Measurements from ENCODE around the gene WIPF3.

The WIPF3 gene

GRCh38 chr7:29848941-29849340, 42.6 kb downstream of the WIPF3 start:
- H3K9me3 Mint-ChIP-seq: no peaks in the 10 kb centered on the region
- ATAC-seq (no peak), DNase-seq (no peak)
- no peak overlapping the region for H3K4me3 Mint-ChIP-seq
- no peaks in the 10 kb centered on the region for H3K36me3 Mint-ChIP-seq (ENCODE audit: low read depth)
- no peak overlapping the region for H3K27ac Mint-ChIP-seq
- H3K27me3 Mint-ChIP-seq: peaks cover 6% of the 10 kb centered on the region
- H3K4me1 Mint-ChIP-seq: no peaks in the 10 kb centered on the region

- no peak overlapping the region for H3K27ac Mint-ChIP-seq
- no peaks in the 10 kb centered on the region for H3K36me3 Mint-ChIP-seq (ENCODE audit: low read depth)
- H3K4me3 Mint-ChIP-seq: no peak overlapping the region
- no peaks in the 10 kb centered on the region for H3K4me1 Mint-ChIP-seq
- no peak for ATAC-seq
- H3K9me3 Mint-ChIP-seq: no peaks in the 10 kb centered on the region
- peaks cover 11% of the 10 kb centered on the region for H3K27me3 Mint-ChIP-seq
- DNase-seq: no peak
Observed at GRCh38 chr7:29851487-29851886, 45.2 kb downstream of the WIPF3 start.

DNA sequence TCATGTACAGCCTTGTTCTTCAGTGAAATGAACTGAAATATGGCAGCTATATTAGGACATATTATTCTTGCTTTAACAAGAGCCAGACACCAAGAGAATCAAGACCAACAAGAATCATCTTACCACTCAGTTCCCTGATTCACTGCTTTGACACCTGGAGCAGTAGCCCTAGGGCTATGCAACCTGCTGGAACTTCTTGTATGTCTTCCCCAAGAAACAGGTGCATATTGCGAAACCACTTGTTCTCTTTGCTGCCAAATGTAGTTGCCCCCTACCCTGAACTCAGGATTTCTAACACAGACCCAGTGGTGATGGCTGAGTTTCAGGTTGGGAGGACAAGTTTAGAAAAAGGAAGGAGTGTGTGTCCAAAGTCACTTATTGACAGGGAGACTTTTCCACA, 46.1 kb downstream of the WIPF3 start:
- Mint-ChIP-seq H3K4me3 (no peak overlapping the region), H3K27me3 (peaks cover 11% of the 10 kb centered on the region), H3K27ac (no peak overlapping the region), H3K36me3 (ENCODE audit: low read depth) (no peaks in the 10 kb centered on the region), H3K4me1 (no peaks in the 10 kb centered on the region), H3K9me3 (no peaks in the 10 kb centered on the region)
- DNase-seq (no peak), ATAC-seq (no peak)

- no peaks in the 10 kb centered on the region for H3K36me3 Mint-ChIP-seq (ENCODE audit: low read depth)
- no peak for ATAC-seq
- H3K9me3 Mint-ChIP-seq: no peaks in the 10 kb centered on the region
- peaks cover 11% of the 10 kb centered on the region for H3K27me3 Mint-ChIP-seq
- H3K4me1 Mint-ChIP-seq: no peaks in the 10 kb centered on the region
- H3K27ac Mint-ChIP-seq: no peak overlapping the region
- H3K4me3 Mint-ChIP-seq: no peak overlapping the region
- DNase-seq: no peak
Observed at GRCh38 chr7:29853072-29853471, 46.8 kb downstream of the WIPF3 start.

GRCh38 chr7:29853789-29854188, 47.5 kb downstream of the WIPF3 start:
- Mint-ChIP-seq H3K4me1 (no peaks in the 10 kb centered on the region), H3K9me3 (no peaks in the 10 kb centered on the region), H3K4me3 (no peak overlapping the region), H3K27ac (no peak overlapping the region), H3K27me3 (peaks cover 11% of the 10 kb centered on the region), H3K36me3 (ENCODE audit: low read depth) (no peaks in the 10 kb centered on the region)
- DNase-seq (no peak), ATAC-seq (no peak)

GRCh38 chr7:29854257-29854938, 48.1 kb downstream of the WIPF3 start:
- ATAC-seq (no peak), DNase-seq (no peak)
- no peaks in the 10 kb centered on the region for H3K36me3 Mint-ChIP-seq (ENCODE audit: low read depth)
- H3K4me1 Mint-ChIP-seq: no peaks in the 10 kb centered on the region
- H3K9me3 Mint-ChIP-seq: no peaks in the 10 kb centered on the region
- no peak overlapping the region for H3K4me3 Mint-ChIP-seq
- peaks cover 11% of the 10 kb centered on the region for H3K27me3 Mint-ChIP-seq
- no peak overlapping the region for H3K27ac Mint-ChIP-seq

DNA sequence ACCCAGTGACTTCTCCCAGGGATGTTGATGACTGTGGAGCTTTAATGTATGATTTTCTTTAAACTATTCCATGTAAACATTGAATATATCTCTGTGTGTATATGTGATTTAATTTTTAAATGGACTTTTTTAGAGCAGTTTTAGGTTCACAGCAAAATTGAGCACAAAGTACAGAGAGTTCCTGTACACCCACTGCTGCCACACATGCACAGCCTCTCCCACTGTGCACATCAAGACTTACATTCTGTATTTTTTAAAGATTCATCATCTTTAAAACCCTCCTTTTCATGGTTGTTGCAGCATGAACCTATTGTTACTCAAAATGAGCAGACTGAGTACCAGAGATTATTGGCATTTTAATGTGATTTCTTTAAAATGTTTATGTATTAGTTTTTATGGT, 51.3 kb downstream of the WIPF3 start:
- no peaks in the 10 kb centered on the region for H3K4me1 Mint-ChIP-seq
- no peaks in the 10 kb centered on the region for H3K9me3 Mint-ChIP-seq
- H3K36me3 Mint-ChIP-seq (ENCODE audit: low read depth): no peaks in the 10 kb centered on the region
- no peak overlapping the region for H3K4me3 Mint-ChIP-seq
- H3K27ac Mint-ChIP-seq: no peak overlapping the region
- ATAC-seq: no peak
- peaks cover 8% of the 10 kb centered on the region for H3K27me3 Mint-ChIP-seq
- DNase-seq: no peak

GRCh38 chr7:29858191-29858951, 52.1 kb downstream of the WIPF3 start:
- Mint-ChIP-seq H3K27ac (no peak overlapping the region), H3K36me3 (ENCODE audit: low read depth) (no peaks in the 10 kb centered on the region), H3K9me3 (no peaks in the 10 kb centered on the region), H3K27me3 (peaks cover 7% of the 10 kb centered on the region), H3K4me3 (no peak overlapping the region), H3K4me1 (no peaks in the 10 kb centered on the region)
- DNase-seq (no peak), ATAC-seq (no peak)

- Mint-ChIP-seq H3K27me3 (peaks cover 5% of the 10 kb centered on the region), H3K9me3 (no peaks in the 10 kb centered on the region), H3K27ac (no peak overlapping the region), H3K4me1 (no peaks in the 10 kb centered on the region), H3K36me3 (ENCODE audit: low read depth) (no peaks in the 10 kb centered on the region), H3K4me3 (no peak overlapping the region)
- no peak for ATAC-seq
- DNase-seq: no peak
Observed at GRCh38 chr7:29859104-29859503, 52.8 kb downstream of the WIPF3 start.

DNA sequence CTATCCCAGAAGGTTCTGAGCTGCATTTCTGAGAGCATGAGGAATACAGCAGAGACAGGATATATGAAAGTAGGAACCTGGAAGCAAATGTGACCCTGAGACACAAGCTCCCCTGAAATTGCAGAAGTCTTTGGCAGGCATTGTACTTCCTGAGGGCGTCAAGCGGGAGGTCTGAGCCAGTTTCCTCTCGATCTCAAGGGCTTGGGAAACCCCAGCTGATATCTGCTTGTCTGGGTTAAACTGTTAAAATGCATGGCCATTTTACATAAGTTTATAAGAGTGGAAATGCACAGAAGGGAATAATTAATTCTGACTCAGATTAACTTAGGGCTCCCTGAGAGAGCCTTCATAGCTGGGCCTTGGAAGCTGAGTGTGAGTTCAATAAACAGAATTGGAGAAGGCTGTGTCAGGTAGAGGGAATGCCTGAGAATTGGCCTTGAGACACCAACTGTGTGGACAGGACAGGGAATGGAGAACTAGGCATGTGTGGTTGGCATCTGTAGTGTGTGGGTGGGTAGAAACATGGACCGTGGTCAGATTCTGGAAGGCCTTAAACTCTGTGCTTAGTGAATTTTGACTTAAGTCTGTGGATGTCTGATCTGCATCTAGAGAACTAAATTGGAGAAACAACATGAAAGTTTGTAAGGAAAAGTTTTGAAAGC, 53.3 kb downstream of the WIPF3 start:
- no peak overlapping the region for H3K4me3 Mint-ChIP-seq
- no peak overlapping the region for H3K27ac Mint-ChIP-seq
- ATAC-seq (no peak), DNase-seq (no peak)
- H3K36me3 Mint-ChIP-seq (ENCODE audit: low read depth): no peaks in the 10 kb centered on the region
- H3K4me1 Mint-ChIP-seq: no peaks in the 10 kb centered on the region
- H3K27me3 Mint-ChIP-seq: peaks cover 5% of the 10 kb centered on the region
- H3K9me3 Mint-ChIP-seq: no peaks in the 10 kb centered on the region

DNA sequence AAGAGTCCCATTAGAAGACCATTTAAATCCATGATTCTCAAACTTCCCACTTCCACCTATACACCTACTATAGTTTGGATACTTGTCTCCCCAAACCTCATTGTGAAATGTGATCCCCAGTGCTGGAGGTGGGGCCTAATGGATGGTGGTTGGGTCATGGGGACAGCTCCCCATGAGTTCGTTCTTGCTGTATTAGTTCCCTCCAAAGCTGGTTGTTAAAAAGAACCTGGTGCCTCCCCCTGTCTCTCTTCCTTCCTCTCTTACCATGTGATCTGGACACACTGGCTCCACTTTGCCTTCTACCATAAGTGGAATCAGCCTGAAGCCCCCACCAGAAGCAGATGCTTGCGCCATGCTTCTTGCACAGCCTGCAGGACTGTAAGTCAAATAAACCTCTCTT, 53.9 kb downstream of the WIPF3 start:
- DNase-seq (no peak), ATAC-seq (no peak)
- Mint-ChIP-seq H3K27ac (no peak overlapping the region), H3K27me3 (peaks cover 3% of the 10 kb centered on the region), H3K36me3 (ENCODE audit: low read depth) (no peaks in the 10 kb centered on the region), H3K4me1 (no peaks in the 10 kb centered on the region), H3K9me3 (no peaks in the 10 kb centered on the region), H3K4me3 (no peak overlapping the region)

GRCh38 chr7:29861884-29862283, 55.6 kb downstream of the WIPF3 start:
- no peaks in the 10 kb centered on the region for H3K36me3 Mint-ChIP-seq (ENCODE audit: low read depth)
- ATAC-seq (no peak), DNase-seq (no peak)
- no peak overlapping the region for H3K4me3 Mint-ChIP-seq
- no peaks in the 10 kb centered on the region for H3K27me3 Mint-ChIP-seq
- H3K9me3 Mint-ChIP-seq: no peaks in the 10 kb centered on the region
- no peak overlapping the region for H3K27ac Mint-ChIP-seq
- H3K4me1 Mint-ChIP-seq: peaks cover 2% of the 10 kb centered on the region

GRCh38 chr7:29864656-29865055, 58.3 kb downstream of the WIPF3 start:
- DNase-seq (no peak), ATAC-seq (no peak)
- H3K27me3 Mint-ChIP-seq: no peaks in the 10 kb centered on the region
- H3K36me3 Mint-ChIP-seq (ENCODE audit: low read depth): no peaks in the 10 kb centered on the region
- H3K4me1 Mint-ChIP-seq: peaks cover 2% of the 10 kb centered on the region
- no peak overlapping the region for H3K4me3 Mint-ChIP-seq
- no peak overlapping the region for H3K27ac Mint-ChIP-seq
- no peaks in the 10 kb centered on the region for H3K9me3 Mint-ChIP-seq

DNA sequence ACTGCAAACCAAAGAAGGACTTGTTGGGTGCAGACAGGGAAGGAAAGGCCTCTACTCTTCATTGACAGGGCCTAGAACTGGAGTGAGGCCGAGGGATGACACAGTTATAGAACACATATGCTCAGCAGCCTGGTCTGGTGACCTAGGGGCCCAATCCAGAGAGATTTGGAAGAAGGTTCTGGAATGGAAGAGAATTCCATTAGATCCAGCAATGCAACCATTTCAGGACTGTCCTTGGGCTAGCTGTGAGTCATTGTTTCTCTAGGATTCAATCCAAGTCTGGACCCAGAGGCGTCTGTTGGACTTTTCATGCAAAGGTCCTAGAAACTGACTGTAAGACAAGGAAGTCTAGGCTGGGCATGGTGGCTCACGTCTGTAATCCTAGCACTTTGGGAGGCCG, 59.2 kb downstream of the WIPF3 start:
- Mint-ChIP-seq H3K9me3 (no peaks in the 10 kb centered on the region), H3K4me1 (peaks cover 2% of the 10 kb centered on the region), H3K4me3 (no peak overlapping the region), H3K27ac (no peak overlapping the region), H3K36me3 (ENCODE audit: low read depth) (no peaks in the 10 kb centered on the region), H3K27me3 (no peaks in the 10 kb centered on the region)
- ATAC-seq: no peak
- no peak for DNase-seq

DNA sequence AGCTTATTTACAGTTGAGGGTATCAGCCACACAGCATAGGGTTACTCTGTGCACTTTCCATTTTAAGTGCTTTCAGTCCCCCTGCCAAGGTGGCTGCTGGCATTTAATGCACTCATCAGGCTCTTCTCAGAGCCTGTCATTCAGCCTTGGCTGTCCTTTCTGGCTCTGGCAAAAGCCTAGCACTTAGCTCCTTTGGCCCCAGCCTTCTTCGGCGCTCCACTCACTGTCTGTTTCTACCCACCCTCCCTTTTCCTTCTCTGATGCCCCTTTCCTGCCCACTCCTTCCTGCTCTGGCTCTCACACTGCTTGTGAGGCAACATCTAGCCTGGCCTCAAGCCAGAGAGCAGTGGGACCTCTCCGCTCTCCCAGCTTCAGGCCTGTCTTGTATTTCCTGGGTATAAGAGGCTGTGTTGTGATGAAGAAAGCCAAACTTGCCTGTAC, 60.2 kb downstream of the WIPF3 start:
- Mint-ChIP-seq H3K27me3 (no peaks in the 10 kb centered on the region), H3K27ac (no peak overlapping the region), H3K9me3 (no peaks in the 10 kb centered on the region), H3K4me3 (no peak overlapping the region), H3K4me1 (peaks cover 2% of the 10 kb centered on the region), H3K36me3 (ENCODE audit: low read depth) (no peaks in the 10 kb centered on the region)
- ATAC-seq (no peak), DNase-seq (no peak)

Data from activated naive CD8-positive, alpha-beta T cell treated with anti-CD3 and anti-CD28 coated beads, Interleukin-2, amount 50 U/mL, for 24 hours (primary cell).